ENCODE data around the gene FAM89B.

GRCh38 chr11:65607614-65608426 lies 35.5 kb downstream of the FAM89B start:
- TF ChIP-seq, protein P1, sequence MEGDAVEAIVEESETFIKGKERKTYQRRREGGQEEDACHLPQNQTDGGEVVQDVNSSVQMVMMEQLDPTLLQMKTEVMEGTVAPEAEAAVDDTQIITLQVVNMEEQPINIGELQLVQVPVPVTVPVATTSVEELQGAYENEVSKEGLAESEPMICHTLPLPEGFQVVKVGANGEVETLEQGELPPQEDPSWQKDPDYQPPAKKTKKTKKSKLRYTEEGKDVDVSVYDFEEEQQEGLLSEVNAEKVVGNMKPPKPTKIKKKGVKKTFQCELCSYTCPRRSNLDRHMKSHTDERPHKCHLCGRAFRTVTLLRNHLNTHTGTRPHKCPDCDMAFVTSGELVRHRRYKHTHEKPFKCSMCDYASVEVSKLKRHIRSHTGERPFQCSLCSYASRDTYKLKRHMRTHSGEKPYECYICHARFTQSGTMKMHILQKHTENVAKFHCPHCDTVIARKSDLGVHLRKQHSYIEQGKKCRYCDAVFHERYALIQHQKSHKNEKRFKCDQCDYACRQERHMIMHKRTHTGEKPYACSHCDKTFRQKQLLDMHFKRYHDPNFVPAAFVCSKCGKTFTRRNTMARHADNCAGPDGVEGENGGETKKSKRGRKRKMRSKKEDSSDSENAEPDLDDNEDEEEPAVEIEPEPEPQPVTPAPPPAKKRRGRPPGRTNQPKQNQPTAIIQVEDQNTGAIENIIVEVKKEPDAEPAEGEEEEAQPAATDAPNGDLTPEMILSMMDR (IDR thresholded peaks at IDR 0.05): no peak
- TF ChIP-seq POLR2A (IDR thresholded peaks at IDR 0.05): no peak

All from ovary (tissue), 3 donors.